ENCODE measurements around the gene FLNB. TPM values are rescaled to one million over a fixed set of nuclear protein-coding genes. Genes with fewer than 3 reads are reported as not detected.

FLNB gene
- total and polyA plus RNA-seq, 2 of the 13 experiments (the other 11 are each of a cell fraction or from before 2014, with no cell fraction given) = 106 to 130 TPM

- TF ChIP-seq GPBP1L1 (CRISPR knock-in tag; IDR thresholded peaks at IDR 0.05) = no peak
- no peak for TF ChIP-seq ZNF343 (CRISPR knock-in tag; IDR thresholded peaks at IDR 0.05)
- TF ChIP-seq IKZF4 (CRISPR knock-in tag; IDR thresholded peaks at IDR 0.05; ENCODE audit: borderline replicate concordance, low read depth, not compliant biosample characterization) = no peak
- TF ChIP-seq FIP1L1 (IDR thresholded peaks at IDR 0.05; ENCODE audit: borderline replicate concordance, insufficient read depth, low read depth, low read length) = no peak
- no peak for TF ChIP-seq EED (CRISPR knock-in tag; IDR thresholded peaks at IDR 0.05)
- no peak for TF ChIP-seq ZNF460 (CRISPR knock-in tag; IDR thresholded peaks at IDR 0.05; ENCODE audit: borderline replicate concordance)
- TF ChIP-seq ZNF709 (CRISPR knock-in tag; IDR thresholded peaks at IDR 0.05) = no peak
- no peak for TF ChIP-seq CC2D1A (CRISPR knock-in tag; IDR thresholded peaks at IDR 0.05)
- TF ChIP-seq MYNN (CRISPR knock-in tag; IDR thresholded peaks at IDR 0.05; ENCODE audit: low read depth) = no peak
- peak; percentile 95 for TF ChIP-seq TEAD3 (CRISPR knock-in tag; optimal IDR thresholded peaks at IDR 0.05; ENCODE audit: borderline replicate concordance)
- peak; percentile 81; the same call in 1 of the 2 replicates for TF ChIP-seq FOXJ3 (CRISPR knock-in tag; IDR thresholded peaks at IDR 0.05; ENCODE audit: borderline replicate concordance)
- no peak for TF ChIP-seq GTF2F1 (IDR thresholded peaks at IDR 0.05; ENCODE audit: low read length)
- TF ChIP-seq ZNF276 (CRISPR knock-in tag; IDR thresholded peaks at IDR 0.05; ENCODE audit: low read depth) = no peak
- no peak for TF ChIP-seq CENPT (CRISPR knock-in tag; IDR thresholded peaks at IDR 0.05; ENCODE audit: low read depth)
- TF ChIP-seq NFYB (CRISPR knock-in tag; IDR thresholded peaks at IDR 0.05) = no peak
- no peak for TF ChIP-seq XBP1 (CRISPR knock-in tag; IDR thresholded peaks at IDR 0.05)
- no peak for TF ChIP-seq ZNF567 (CRISPR knock-in tag; IDR thresholded peaks at IDR 0.05; ENCODE audit: borderline replicate concordance)
- TF ChIP-seq ZNF772 (CRISPR knock-in tag; IDR thresholded peaks at IDR 0.05) = peak; percentile 69; the same call in 1 of the 2 replicates
- no peak for TF ChIP-seq ZNF607 (CRISPR knock-in tag; IDR thresholded peaks at IDR 0.05; ENCODE audit: borderline replicate concordance)
- no peak for TF ChIP-seq ZBED4 (CRISPR knock-in tag; IDR thresholded peaks at IDR 0.05; ENCODE audit: borderline replicate concordance)
- no peak for TF ChIP-seq MATR3 (CRISPR knock-in tag; IDR thresholded peaks at IDR 0.05)
- TF ChIP-seq, protein P1, sequence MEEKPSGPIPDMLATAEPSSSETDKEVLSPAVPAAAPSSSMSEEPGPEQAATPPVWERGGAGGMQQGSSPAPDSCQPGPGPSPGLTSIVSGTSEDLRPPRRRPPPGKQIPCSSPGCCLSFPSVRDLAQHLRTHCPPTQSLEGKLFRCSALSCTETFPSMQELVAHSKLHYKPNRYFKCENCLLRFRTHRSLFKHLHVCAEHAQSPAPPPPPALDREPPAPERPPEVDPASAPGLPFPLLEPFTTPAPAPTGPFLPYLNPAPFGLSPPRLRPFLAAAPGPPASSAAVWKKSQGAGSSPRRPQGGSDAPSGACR (CRISPR knock-in tag; IDR thresholded peaks at IDR 0.05) = peak; percentile 47; the same call in 1 of the 2 replicates
- TF ChIP-seq ZNF136 (CRISPR knock-in tag; IDR thresholded peaks at IDR 0.05; ENCODE audit: low read depth) = no peak
Observed at GRCh38 chr3:57992452-57993213, 15.6 kb upstream of the FLNB start (continued).
